Kidney epithelial cell (primary cell): ENCODE data around the gene PI4K2B. TPM values are rescaled to one million over a fixed set of nuclear protein-coding genes. Genes with fewer than 3 reads are reported as not detected.

Experiments
- DNase-seq: peaks from one replicate; pipeline ENCODE4 v3.0.0-alpha.2; 2010; ENCODE audit warnings: low read depth
- H3K27me3 ChIP-seq: 2 replicates; pipeline ENCODE4 v1.6.0; 2011; ENCODE audit warnings: low read length; ENCODE audit not compliant: control insufficient read depth, insufficient read depth
- H3K36me3 ChIP-seq: 2 replicates; pipeline ENCODE4 v1.5.1; 2011; ENCODE audit warnings: low read length; ENCODE audit not compliant: control insufficient read depth, insufficient read depth
- H3K4me3 ChIP-seq: 2 replicates; pipeline ENCODE4 v1.5.1; 2011; ENCODE audit warnings: low read depth, mild to moderate bottlenecking, control low read depth, low read length
- total RNA-seq: library from RNA; depleted of rRNA; stranded (reverse); fragments of >200 nt; gene quantifications from 2 replicates; pipeline ENCODE4 v1.2.3, GENCODE V29; 2015
- TF ChIP-seq, protein P1 (sequence below): IDR thresholded peaks from 2 replicates; pipeline ENCODE4 v1.5.1; 2011; ENCODE audit warnings: mild to moderate bottlenecking, moderate library complexity, low read length, control low read depth, inconsistent platforms; ENCODE audit not compliant: insufficient read depth, poor library complexity, severe bottlenecking

Gene PI4K2B
- 9.4 and 10.9 TPM in 2 replicates for total RNA-seq

DNA sequence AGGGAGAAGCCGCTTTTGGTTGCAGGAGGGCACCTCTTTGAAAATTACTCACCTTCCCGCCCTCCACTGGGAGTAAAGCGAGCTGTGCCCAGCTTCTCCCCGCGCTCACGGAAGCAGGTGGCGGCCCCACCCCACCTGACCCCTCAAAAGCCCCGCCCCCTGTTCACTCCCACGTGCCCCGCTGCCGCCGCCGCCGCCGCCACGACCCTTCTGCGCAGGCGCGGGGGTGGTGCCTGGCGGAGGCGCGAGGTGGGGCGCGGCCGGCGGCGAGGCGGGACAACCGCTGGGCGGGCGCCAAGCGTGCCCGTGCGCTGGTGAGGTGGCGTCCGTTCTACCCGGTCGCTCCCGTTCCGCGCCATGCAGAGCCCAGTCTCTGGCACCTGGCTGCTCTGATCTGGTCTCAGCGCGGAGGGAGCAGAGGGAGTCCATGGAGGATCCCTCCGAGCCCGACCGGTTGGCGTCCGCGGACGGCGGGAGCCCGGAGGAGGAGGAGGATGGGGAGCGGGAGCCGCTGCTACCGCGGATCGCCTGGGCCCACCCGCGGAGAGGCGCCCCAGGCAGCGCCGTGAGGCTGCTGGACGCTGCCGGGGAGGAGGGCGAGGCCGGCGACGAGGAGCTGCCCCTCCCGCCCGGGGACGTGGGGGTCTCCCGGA is at the start of gene PI4K2B:
Gene PI4K2B, plus strand, starts transcription at position 297 of the 653 bp plus-strand sequence. Its CDS starts 131 bp downstream, at position 428.
- DNase-seq = peak; percentile 35
- no peaks in the 10 kb centered on the region for H3K27me3 ChIP-seq
- no peaks in the 10 kb centered on the region for H3K36me3 ChIP-seq
- TF ChIP-seq, protein P1, sequence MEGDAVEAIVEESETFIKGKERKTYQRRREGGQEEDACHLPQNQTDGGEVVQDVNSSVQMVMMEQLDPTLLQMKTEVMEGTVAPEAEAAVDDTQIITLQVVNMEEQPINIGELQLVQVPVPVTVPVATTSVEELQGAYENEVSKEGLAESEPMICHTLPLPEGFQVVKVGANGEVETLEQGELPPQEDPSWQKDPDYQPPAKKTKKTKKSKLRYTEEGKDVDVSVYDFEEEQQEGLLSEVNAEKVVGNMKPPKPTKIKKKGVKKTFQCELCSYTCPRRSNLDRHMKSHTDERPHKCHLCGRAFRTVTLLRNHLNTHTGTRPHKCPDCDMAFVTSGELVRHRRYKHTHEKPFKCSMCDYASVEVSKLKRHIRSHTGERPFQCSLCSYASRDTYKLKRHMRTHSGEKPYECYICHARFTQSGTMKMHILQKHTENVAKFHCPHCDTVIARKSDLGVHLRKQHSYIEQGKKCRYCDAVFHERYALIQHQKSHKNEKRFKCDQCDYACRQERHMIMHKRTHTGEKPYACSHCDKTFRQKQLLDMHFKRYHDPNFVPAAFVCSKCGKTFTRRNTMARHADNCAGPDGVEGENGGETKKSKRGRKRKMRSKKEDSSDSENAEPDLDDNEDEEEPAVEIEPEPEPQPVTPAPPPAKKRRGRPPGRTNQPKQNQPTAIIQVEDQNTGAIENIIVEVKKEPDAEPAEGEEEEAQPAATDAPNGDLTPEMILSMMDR = no peak
- peak within 1 kb of the TSS; percentile 98 for H3K4me3 ChIP-seq

DNA sequence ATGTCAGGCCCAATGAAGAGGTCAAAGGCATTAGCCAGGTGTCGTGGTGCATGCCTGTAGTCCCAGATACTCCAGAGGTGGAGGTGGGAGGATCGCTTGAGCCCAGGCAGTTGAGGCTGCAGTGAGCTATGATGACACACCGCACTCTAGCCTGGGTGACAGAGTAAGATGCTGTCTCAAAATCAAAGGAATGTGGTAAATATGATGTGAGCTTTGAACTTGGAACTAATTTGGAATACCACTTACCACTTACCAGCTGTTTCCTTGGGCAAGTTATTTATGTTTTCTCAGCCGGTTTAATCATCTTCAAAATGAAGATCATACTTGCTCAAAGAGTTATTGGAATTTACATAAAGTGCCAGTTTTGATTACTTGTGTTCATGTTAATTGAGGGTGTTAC is 49.8 kb upstream of the PI4K2B start:
- Histone ChIP-seq H3K27me3 (no peaks in the 10 kb centered on the region), H3K36me3 (no peaks in the 10 kb centered on the region), H3K4me3 (no peak overlapping the region)
- TF ChIP-seq, protein P1 = no peak
- DNase-seq = no peak

DNA sequence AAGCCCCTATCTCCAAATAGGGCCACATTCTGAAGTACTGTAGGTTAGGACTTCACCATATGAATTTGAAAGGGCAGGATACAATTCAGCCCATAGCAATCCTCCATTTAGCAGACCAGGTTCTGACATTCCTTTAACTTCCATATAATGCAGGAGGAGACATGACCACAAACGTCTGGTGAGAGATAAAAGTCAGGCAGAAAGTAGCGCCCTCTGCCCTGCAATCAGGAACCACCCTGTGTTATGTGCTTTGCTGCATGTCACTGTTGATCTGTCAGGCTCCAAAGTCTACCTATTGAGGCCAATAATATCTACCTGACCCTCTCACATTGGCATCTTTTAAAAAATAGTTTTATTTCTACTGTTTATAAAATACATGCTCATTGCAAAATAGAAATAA is 43.4 kb upstream of the PI4K2B start:
- Histone ChIP-seq H3K27me3 (no peaks in the 10 kb centered on the region), H3K4me3 (no peak overlapping the region), H3K36me3 (no peaks in the 10 kb centered on the region)
- DNase-seq = no peak
- TF ChIP-seq, protein P1 = no peak

DNA sequence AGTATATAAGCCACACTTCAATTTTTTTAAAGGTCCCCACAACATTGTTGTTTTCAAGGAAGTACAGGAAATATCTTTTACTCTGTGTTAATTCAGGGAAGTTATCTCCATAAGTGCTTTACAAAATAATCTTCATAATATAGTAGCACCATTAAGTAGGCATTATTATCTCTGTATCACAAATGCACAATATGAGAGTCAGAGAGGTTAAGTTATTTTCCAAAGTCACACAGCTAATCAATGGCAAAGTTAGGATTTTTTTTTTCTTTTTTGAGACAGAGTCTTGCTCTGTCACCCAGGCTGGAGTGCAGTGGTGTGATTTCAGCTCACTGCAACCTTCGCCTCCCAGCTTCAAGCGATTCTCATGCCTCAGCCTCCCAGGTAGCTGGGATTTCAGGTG is 35.1 kb upstream of the PI4K2B start:
- TF ChIP-seq, protein P1 = no peak
- Histone ChIP-seq H3K27me3 (no peaks in the 10 kb centered on the region), H3K4me3 (no peak overlapping the region), H3K36me3 (no peaks in the 10 kb centered on the region)
- DNase-seq = no peak

DNA sequence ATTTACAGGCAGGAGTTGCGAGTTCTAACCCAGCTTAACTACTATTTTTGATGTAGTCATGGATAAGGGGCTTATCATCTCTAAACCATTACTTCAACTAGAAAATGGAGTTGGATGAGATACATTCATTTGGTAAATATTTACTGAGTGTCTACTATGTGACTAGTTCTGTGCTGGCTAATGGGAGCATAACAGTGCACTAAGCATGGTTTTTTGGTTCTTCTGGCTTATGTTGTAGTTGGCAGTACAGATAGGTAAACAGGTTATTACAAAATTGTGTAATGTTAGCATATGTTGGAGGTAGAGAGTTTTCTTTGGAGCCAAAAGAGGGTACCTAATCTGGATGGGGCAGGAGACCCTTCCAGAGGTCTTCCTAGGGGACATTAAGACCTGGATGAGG is 25.8 kb upstream of the PI4K2B start:
- DNase-seq = no peak
- Histone ChIP-seq H3K36me3 (no peaks in the 10 kb centered on the region), H3K4me3 (no peak overlapping the region), H3K27me3 (no peaks in the 10 kb centered on the region)
- TF ChIP-seq, protein P1 = no peak

DNA sequence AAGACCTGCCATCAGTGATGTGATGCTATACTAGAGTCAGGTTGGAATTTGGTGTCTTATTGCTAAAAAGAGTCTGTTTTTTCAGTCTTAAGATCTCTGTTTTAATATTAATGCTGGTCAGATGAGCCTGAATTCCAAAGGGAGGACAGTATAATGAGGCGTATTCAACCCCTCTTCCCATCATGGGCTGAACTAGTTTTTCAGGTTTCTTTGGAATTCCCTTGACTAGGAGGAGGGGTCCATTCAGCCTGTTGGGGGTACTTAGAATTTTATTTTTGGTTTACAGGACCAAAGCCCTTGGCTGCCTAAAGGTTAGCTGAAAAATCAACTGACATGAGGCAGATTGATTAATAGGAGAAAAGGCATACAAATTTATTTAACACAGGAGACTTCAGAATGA is 24.1 kb upstream of the PI4K2B start:
- H3K4me3 ChIP-seq = no peak overlapping the region
- H3K36me3 ChIP-seq = no peaks in the 10 kb centered on the region
- DNase-seq = no peak
- TF ChIP-seq, protein P1 = no peak
- H3K27me3 ChIP-seq = no peaks in the 10 kb centered on the region
